Measurements from ENCODE around the gene CDA. TPM values are rescaled to one million over a fixed set of nuclear protein-coding genes. Genes with fewer than 3 reads are reported as not detected.

CDA gene
- total RNA-seq, 6 donors from 2014 or later: 2.6 to 9.3 (median 3.0) TPM; not detected in 1

DNA sequence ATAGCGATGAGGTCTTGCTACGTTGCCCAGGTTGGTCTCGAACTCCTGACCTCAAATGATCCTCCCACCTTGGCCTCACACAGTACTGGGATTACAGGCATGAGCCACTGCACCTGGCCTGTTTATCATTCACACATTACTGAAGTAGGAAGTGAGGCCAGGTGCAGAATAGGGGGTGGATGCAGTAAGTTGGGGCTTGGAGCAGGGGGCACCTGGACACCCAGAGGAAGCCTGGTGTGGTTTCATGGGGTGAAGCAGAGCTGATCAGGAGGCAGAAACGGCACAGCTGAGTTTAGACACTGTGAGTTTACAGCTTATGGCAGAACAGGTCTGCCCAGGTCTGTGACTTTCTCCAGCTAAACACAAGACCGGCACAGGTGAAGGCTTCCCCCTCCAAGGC, 4.9 kb downstream of the CDA start:
- Histone ChIP-seq H3K27me3 (peaks cover 0 to 4% (median 0%) of the 10 kb centered on the region in 4 donors), H3K9me3 (no peaks in the 10 kb centered on the region), H3K36me3 (no peaks in the 10 kb centered on the region), H3K4me1 (peaks cover 0 to 13% (median 5%) of the 10 kb centered on the region in 4 donors), H3K27ac (no peak overlapping the region), H3K4me3 (no peak overlapping the region)
- no peak for ATAC-seq (ENCODE audit: low FRiP score in 2 of 2)
- DNase-seq: no peak
- TF ChIP-seq POLR2AphosphoS5 (IDR thresholded peaks at IDR 0.05) (no peak), EP300 (IDR thresholded peaks at IDR 0.05) (no peak), POLR2A (IDR thresholded peaks at IDR 0.05) (no peak)
- TF ChIP-seq, protein P1, sequence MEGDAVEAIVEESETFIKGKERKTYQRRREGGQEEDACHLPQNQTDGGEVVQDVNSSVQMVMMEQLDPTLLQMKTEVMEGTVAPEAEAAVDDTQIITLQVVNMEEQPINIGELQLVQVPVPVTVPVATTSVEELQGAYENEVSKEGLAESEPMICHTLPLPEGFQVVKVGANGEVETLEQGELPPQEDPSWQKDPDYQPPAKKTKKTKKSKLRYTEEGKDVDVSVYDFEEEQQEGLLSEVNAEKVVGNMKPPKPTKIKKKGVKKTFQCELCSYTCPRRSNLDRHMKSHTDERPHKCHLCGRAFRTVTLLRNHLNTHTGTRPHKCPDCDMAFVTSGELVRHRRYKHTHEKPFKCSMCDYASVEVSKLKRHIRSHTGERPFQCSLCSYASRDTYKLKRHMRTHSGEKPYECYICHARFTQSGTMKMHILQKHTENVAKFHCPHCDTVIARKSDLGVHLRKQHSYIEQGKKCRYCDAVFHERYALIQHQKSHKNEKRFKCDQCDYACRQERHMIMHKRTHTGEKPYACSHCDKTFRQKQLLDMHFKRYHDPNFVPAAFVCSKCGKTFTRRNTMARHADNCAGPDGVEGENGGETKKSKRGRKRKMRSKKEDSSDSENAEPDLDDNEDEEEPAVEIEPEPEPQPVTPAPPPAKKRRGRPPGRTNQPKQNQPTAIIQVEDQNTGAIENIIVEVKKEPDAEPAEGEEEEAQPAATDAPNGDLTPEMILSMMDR (IDR thresholded peaks at IDR 0.05): no peak
- 86 to 93% methylated on average over 5 of the region's 5 CpGs for WGBS, 2 donors

DNA sequence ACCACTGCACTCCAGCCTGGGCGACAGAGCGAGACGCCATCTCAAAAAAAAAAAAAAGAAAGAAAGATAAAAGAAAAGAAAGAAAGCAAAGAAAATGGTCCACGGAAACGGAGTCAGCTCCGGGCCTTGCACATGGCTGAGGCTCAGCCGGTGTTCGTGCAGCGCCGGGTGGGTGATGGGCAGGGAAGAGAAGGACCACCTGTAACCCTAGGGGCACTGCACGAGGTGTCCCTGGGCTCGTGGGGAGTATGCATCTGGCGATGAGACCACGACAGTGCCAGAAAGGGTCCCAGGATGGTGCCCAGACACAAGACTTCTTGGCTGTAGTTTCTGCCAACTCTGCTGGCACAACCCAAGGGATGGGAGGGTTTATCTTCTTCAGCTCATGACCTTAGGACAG, 5.8 kb downstream of the CDA start:
- WGBS, 2 donors: 86 to 87% methylated on average over 14 of the region's 14 CpGs
- Histone ChIP-seq H3K4me1 (peaks cover 0 to 3% (median under 1%) of the 10 kb centered on the region in 4 donors), H3K9me3 (no peaks in the 10 kb centered on the region), H3K36me3 (no peaks in the 10 kb centered on the region), H3K27ac (no peak overlapping the region), H3K27me3 (no peaks in the 10 kb centered on the region), H3K4me3 (no peak overlapping the region)
- no peak for DNase-seq
- ATAC-seq (ENCODE audit: low FRiP score in 2 of 2): no peak
- no peak for TF ChIP-seq POLR2A (IDR thresholded peaks at IDR 0.05)
- TF ChIP-seq POLR2AphosphoS5 (IDR thresholded peaks at IDR 0.05): no peak

DNA sequence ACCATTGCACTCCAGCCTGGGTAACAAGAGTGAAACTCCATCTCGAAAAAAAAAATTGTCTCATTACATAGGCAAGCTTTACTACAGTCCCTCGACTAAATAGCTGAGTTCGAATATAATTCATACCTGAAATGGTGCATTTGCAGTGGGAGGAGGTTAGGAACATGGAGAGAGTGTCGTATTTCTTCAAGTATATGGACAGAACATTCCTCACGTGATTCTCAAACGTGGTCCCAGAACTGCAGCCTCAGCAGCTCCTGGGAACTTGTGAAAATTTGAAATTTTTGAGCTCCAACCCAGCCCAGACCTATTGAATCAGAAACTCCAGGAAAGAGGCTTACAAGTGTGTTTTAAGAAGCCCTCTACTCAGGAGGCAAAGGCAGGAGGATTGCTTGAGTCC, 7.2 kb downstream of the CDA start:
- H3K4me3 ChIP-seq: no peak overlapping the region
- 48 to 65% methylated on average over 6 of the region's 6 CpGs for WGBS, 2 donors

DNA sequence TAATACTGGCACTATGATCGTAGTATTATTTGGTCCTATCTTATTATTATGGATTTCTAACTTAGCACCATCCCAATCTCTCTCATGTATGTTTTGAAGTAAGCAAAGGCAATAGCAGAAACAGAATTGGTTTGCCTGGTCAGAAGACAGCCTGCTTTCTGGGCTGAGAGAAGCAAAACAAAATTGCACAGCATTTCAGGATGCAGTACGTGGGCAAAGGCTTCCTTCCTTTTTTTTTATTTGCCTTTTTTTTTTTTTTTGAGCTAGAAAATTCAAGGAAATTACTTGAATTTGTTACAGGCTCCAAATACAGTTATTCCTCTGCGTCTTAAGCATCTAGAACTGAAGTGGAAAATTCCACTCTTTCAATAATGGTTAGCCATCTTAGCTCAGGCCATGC, 8.8 kb downstream of the CDA start:
- TF ChIP-seq EP300 (IDR thresholded peaks at IDR 0.05) (no peak), POLR2AphosphoS5 (IDR thresholded peaks at IDR 0.05) (no peak), POLR2A (IDR thresholded peaks at IDR 0.05) (no peak)
- TF ChIP-seq, protein P1 (IDR thresholded peaks at IDR 0.05): no peak
- WGBS, 2 donors: 55 to 70% methylated on average over 3 of the region's 3 CpGs
- Histone ChIP-seq H3K9me3 (no peaks in the 10 kb centered on the region), H3K4me3 (no peak overlapping the region), H3K27me3 (no peaks in the 10 kb centered on the region), H3K27ac (peak overlapping the region in 2 of 4 donors; percentile 22 to 73), H3K36me3 (no peaks in the 10 kb centered on the region), H3K4me1 (no peaks in the 10 kb centered on the region)
- no peak for ATAC-seq (ENCODE audit: low FRiP score in 2 of 2)
- no peak for DNase-seq

More for the DNA sequence above, 7.2 kb downstream of the CDA start:
- peak overlapping the region in 1 of 4 donors; percentile 73 for H3K27ac ChIP-seq
- H3K4me1 ChIP-seq: no peaks in the 10 kb centered on the region
- TF ChIP-seq POLR2AphosphoS5 (IDR thresholded peaks at IDR 0.05) (no peak), EP300 (IDR thresholded peaks at IDR 0.05) (no peak), POLR2A (IDR thresholded peaks at IDR 0.05) (no peak)
- TF ChIP-seq, protein P1 (IDR thresholded peaks at IDR 0.05): no peak
- no peaks in the 10 kb centered on the region for H3K27me3 ChIP-seq
- ATAC-seq (ENCODE audit: low FRiP score in 2 of 2) (no peak), DNase-seq (no peak)
- no peaks in the 10 kb centered on the region for H3K36me3 ChIP-seq
- no peaks in the 10 kb centered on the region for H3K9me3 ChIP-seq

DNA sequence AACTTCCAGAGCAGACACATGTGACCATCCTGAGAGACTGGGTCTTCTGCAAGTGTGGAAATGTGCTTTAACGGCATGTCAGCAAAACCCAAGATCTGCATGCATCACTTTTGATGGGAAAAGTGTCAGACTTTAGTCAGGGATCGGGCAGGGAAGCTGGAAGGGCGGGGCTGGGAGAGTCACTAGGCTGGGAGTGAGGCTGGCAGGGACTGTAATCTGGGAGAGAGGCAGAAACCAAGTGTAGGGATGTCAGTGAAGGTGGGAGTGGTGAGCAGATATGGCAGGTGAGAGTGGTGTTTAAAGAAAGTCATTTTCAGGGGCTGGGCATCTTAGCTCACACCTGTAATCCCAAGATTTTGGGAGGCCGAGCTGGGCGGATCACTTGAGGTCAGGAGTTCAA, 11.3 kb downstream of the CDA start:
- Histone ChIP-seq H3K36me3 (no peaks in the 10 kb centered on the region), H3K9me3 (no peaks in the 10 kb centered on the region), H3K4me3 (no peak overlapping the region), H3K27ac (no peak overlapping the region), H3K4me1 (no peaks in the 10 kb centered on the region), H3K27me3 (no peaks in the 10 kb centered on the region)
- TF ChIP-seq POLR2AphosphoS5 (IDR thresholded peaks at IDR 0.05) (no peak), POLR2A (IDR thresholded peaks at IDR 0.05) (no peak), EP300 (IDR thresholded peaks at IDR 0.05) (no peak)
- TF ChIP-seq, protein P1 (IDR thresholded peaks at IDR 0.05): no peak
- ATAC-seq (ENCODE audit: low FRiP score in 2 of 2) (no peak), DNase-seq (no peak)
- 75 to 85% methylated on average over 5 of the region's 5 CpGs for WGBS, 2 donors

Data from upper lobe of left lung (tissue), 6 donors.